Ramos (cell line): ENCODE results near the gene TRIM9.
"Not testable (repeated sequence)": the region's sequence is repeated elsewhere in the genome, so short reads cannot be mapped to it uniquely, and the experiment has no call there.

ENCODE experiments used
- in situ Hi-C: fragments of 300-500 bp; cut with MboI; formaldehyde crosslinking; loops from one replicate; pipeline ENCODE4 v1.14.3; 2022; ENCODE audit warnings: low sequenced_read_pairs; ENCODE audit not compliant: unreplicated experiment

The TRIM9 gene

DNA sequence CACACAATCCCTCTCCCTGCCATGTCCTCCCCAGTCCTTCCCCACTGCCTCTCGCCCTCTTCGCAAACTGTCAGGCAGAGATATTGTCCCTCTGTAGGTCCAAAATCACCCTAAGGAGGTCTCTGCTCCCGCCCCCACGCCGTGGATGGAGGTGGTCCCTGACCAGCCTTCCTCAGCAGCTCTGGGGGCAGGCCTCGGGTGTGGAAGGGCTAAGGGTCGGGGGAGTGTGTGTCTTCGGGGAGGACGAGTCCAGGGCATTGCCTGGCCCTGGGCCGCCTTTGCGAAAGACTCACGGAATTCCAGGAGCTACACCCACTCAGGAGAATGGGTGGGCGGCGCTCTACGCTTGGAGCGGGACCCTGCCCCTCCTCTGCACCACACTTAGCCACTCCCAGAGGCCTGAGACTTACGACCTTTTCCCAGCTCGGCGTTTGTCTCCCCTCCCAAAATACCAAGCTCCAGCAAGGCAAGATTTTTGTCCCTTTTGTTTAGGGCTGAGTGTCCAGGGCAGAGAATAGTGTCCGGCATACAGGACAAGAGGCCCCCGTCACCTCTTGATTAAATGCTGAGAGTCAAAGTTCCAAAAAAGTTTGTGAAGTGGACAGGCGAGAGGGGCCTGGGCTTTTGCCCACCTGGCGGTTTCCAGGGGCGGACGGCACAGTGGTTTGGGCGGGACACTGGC, 151.5 kb downstream of the TRIM9 start:
- in situ Hi-C loops: no loop called here

GRCh38 chr14:50941638-50942037, 153.3 kb downstream of the TRIM9 start:
- in situ Hi-C loops: not testable (repeated sequence)

DNA sequence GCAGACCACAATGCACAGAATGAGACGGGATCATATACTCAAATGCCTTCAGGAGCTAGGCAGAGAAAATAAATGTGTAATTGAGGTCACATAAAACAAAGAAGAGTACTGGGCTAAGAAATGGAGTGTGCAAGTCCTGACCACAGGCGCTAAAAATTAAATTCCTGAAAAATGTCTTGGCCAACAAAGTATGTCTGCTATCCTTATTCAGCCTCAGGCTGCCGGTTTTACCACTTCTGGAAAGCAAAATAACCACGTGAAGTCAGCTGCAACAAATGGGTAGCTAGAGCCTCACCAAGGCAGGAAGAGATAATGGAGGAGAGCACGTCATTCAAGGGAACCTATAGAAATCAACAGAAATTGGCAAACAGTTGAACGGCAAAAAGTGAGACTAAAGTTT, 153.8 kb downstream of the TRIM9 start:
- in situ Hi-C loops: no loop called here

- in situ Hi-C loops: no loop called here
Observed at GRCh38 chr14:50937800-50938199, 157.1 kb downstream of the TRIM9 start.

- in situ Hi-C loops: no loop called here
Observed at GRCh38 chr14:50937325-50937724, 157.6 kb downstream of the TRIM9 start.

DNA sequence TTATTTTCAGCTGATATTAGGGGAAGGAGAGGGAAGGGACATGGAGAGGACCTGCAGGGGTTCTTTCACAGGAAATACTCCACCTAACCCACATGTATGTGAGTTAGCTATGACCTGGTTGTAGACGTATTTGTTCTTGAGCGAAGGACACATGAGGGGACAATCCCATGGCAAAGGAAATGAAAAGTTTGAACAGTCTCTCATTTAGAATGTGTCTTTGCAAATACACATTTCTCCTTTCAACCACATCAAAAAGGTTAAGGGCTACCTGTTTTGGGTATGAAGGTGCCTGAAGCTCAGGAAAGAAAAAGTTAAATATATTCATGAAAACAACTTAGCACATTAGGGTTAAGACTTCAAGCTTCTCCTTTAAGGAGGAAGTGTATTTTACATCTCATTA, 158.0 kb downstream of the TRIM9 start:
- in situ Hi-C loops: no loop called here

- in situ Hi-C loops: no loop called here
Observed at GRCh38 chr14:50936016-50936340, 158.9 kb downstream of the TRIM9 start.

DNA sequence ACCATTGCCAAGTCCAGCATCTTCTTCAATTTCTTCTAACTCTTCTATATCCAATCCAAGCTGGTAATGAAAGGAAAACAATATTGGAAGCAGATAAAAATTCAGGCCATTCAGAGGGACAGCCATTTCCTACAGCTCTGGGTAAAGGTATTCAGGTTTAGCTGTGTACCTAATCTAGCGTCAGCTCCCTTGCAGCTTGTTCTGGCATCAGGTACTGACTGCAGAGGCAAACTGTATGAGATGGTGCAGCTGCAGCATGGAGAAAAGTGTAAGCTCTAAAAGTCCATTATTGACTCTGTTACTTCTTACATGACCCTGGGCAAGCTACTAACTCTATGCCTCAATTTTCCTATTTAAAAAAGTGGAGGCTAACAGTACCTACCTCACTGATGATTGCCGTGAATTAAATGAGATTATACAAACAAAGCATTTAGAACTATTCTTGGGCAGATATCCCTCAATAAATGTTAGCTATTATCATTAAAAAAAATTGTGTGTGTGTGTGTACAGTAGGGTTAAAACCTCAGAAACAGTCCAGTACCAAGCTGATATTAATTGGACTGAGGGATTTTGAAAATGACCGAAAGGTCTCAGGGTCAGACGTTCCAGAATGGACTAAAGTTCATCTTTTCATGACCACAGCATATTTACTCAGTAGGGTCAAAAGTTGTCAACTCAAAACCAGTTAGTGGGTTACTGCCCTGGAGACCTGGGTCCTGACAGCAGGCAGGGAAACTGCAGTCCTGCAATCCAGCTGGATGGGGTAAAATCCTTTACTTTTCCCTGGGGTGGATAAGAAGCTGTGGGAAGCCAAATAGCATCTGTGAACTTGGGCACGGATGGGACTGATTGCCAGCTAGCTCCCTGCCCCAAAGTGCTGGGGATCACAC, 159.5 kb downstream of the TRIM9 start:
- in situ Hi-C loops: no loop called here

- in situ Hi-C loops: no loop called here
Observed at GRCh38 chr14:50932592-50933495, 162.1 kb downstream of the TRIM9 start.

DNA sequence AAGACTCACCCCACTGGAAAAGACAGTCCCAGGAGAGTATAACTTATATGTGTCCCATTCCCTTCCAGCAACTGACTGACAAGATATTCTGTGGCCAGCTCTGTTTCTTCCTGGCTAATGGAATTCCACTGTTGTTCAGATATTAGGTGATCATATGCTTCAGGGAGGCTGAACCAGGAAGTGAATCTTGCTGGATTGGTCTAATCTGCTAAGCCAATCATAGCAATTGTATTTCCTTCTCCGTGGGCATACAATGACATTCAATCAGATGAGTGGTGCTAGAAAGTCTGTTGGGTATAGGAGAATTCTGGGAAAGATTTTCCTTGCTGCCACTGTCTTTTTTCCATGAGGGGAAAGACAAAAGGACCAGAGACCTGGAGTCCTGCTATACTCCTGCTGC, 162.7 kb downstream of the TRIM9 start:
- in situ Hi-C loops: no loop called here

GRCh38 chr14:50931559-50931958, 163.3 kb downstream of the TRIM9 start:
- in situ Hi-C loops: no loop called here

GRCh38 chr14:50929506-50929905, 165.4 kb downstream of the TRIM9 start:
- in situ Hi-C loops: no loop called here

GRCh38 chr14:50928002-50928635, 166.8 kb downstream of the TRIM9 start:
- in situ Hi-C loops: no loop called here

DNA sequence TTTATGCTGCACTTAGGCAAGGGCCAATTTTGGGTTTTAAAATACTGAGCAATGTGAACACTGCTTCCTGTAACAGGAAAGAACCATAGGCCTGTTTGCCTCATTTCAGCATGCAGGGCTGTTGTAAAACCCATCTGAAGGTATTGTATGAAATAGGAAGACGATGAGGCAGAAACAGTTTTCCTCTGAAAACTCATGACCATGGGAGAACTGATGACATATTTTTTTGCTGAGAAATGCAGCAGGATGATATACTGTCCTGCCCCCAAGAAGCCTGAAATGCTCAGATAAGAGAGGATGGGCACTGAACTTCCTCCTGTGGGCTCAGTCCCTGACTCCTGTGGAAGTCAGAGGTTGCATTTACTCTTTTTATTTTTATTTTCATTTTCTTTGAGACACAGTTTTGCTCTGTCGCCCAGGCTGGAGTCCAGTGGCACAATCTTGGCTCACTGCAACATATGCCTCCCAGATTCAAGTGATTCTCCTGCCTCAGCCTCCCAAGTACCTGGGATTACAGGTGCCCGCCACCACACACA, 168.0 kb downstream of the TRIM9 start:
- in situ Hi-C loops: no loop called here
